GM19324 (cell line): ENCODE measurements around the gene FCGR3B.
"Not testable (repeated sequence)": the region's sequence is repeated elsewhere in the genome, so short reads cannot be mapped to it uniquely, and the experiment has no call there.

Experiments used
- ATAC-seq: cut with Tn5 transposase; IDR thresholded peaks from one replicate; pipeline ENCODE4 v1.9.1; 2021; ENCODE audit warnings: mild to moderate bottlenecking, moderate library complexity; ENCODE audit not compliant: unreplicated experiment, low FRiP score

FCGR3B gene

DNA sequence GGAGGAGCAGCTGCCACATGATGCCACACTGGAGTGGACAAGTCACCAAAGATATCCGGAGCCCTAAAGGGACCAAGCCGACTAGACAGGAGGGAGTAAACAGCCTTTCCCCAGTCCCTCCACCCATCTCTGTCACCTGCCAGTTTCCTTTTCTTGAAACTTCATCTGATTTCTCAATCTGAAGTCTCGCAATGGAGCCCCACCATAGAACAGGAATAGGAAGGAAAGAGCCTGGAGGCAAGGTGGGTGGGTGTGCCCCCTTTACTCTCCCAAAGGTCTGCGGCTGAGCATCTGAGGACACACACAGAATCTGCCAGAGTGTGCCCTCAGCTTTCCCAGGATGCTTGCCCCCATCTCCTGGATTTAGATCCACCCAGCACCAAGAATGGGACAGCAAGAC is at the start of gene FCGR3B:
Gene FCGR3B (minus strand): TSS at position 101 of the 400 bp plus-strand sequence. CDS start 82 bp downstream, at position 19.
- no peak for ATAC-seq

- ATAC-seq, result no peak
Observed at GRCh38 chr1:161678500-161678899, 47.5 kb upstream of the FCGR3B start.

DNA sequence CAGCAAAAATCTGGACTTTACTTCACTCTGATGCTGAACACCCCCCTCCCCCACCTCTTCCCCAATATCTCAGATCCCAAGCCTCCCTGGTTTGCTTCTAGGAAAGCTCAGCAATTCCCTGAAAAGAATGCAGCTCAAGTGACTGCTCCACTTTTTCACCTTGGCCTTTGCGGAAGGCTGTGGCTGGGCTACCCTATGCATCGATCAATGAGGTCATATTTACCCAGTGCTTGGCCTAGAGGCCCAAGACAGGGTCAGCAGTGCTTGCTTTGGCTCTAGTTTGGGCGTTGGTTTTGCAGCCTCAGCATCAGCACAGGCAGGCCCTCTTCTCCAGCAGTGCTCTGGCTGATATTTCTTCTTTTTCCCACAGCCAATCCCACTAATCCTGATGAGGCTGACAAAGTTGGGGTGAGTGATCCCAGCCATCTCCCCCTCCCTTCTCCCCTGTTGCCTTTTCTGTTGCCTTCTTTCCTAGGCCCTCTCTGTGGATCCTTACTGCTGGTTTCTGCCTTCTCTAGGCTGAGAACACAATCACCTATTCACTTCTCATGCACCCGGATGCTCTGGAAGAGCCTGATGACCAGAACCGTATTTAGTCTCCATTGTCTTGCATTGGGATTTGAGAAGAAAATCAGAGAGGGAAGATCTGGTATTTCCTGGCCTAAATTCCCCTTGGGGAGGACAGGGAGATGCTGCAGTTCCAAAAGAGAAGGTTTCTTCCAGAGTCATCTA is 46.1 kb upstream of the FCGR3B start:
- no peak for ATAC-seq

DNA sequence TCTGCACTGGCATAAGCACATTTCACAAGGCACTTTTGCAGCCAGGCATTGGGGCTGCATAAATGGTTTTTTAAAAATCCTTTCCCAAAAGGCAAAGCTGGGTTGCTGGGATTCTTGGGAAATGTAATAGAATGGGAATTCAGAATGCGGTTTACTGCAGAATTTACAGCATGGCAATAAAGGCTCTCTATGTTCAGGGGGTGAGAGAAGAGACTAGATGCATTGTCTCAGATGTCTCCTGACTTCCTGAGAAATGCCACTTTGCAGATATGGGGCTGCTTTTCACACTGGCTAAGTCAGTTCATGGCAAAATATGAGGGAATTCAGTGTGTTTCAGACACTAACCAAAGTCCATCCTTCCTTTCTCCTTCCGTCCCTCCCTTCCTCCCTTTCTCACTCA is 45.5 kb upstream of the FCGR3B start:
- no peak for ATAC-seq

DNA sequence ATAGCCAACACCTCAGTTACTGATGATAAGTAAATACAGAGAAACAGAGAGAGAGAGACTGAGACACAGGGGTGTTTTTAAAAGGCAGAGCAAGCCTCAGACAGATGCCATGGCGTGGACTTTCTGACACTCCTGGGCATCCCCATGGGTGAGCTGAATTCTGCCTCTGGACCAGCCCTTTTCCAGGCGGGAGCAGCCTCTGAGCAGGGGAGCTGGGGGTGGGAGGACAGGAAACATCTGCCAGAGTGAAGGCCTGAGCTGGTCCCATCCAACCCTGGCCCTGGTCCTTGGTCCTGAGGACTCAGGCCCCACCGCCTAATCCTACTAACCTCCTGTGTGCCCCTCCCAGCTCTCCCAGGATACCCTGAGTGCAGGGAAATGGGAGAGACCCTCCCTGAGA is 43.9 kb upstream of the FCGR3B start:
- not testable (repeated sequence) for ATAC-seq

DNA sequence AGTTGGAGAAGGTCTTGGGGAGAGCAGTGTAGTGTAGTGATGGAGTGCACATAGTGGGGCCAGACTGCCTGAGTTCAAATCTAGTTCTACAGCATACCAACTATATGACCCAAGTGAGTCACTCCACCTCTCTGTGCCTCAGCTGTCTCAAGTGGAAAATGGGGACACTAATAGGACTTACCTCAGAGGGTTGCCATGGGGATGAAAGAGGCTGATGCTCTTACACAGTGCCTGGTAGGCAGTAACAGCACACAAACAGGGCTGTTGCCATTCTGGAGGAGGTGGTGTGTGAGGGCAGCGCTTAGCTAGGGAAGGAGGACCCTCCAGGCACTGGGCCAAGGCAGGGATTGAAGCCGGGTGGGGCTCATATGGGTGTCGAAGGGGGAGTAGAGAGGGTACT is 43.5 kb upstream of the FCGR3B start:
- ATAC-seq, result not testable (repeated sequence)

DNA sequence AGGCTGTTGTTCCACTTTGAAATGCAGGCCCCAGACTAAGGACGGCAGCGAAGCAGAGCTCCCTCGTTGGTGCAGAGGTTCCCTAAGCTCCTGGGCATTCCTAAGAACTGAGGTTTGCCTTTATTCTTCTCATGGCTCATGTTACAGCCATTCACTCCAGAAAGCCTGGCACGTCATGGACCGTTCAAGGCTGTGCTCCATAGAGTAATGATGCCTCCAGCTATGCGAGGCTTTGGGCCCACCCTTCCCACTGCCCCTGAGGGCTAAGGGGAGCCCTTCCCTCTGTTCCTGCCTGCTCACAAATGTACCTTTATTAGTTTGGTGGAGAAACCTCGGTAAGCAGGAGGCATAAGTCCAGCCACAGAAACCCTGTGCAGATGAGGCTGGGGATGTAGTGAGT is 42.5 kb upstream of the FCGR3B start:
- not testable (repeated sequence) for ATAC-seq

- ATAC-seq, result not testable (repeated sequence)
Observed at GRCh38 chr1:161671045-161672020, 40.4 kb upstream of the FCGR3B start.

- not testable (repeated sequence) for ATAC-seq
Observed at GRCh38 chr1:161664689-161665088, 33.7 kb upstream of the FCGR3B start.

GRCh38 chr1:161663569-161663968 is 32.6 kb upstream of the FCGR3B start:
- peak; percentile 16 for ATAC-seq

DNA sequence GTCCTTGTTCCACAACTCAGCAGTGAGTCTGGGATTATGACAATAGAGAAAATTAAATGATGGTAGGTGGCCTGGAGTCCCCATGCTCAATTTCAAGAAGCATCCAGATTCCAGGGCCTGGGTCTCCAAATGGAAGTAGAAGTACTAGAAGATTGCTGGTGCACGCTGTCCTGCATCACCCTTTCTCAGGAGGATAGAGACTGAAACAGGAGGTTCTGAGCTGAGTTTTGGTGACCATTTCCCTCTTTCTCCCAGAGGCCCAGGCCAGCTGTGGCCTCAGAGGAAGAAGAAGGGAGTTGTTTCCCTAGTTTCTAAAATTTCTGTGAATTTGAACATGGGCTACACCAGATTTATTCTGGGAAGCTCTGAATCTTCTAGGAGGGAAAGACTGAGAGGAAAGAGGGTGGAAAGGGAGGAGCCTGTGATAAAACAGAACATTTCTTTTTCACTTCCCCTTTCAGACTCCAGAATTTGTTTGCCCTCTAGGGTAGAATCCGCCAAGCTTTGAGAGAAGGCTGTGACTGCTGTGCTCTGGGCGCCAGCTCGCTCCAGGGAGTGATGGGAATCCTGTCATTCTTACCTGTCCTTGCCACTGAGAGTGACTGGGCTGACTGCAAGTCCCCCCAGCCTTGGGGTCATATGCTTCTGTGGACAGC is 31.8 kb upstream of the FCGR3B start, which contains the start of gene FCGR2B:
Gene FCGR2B (plus strand): TSS at position 460 of the 656 bp plus-strand sequence. CDS start 99 bp downstream, at position 559.
- peak; percentile 77 for ATAC-seq

DNA sequence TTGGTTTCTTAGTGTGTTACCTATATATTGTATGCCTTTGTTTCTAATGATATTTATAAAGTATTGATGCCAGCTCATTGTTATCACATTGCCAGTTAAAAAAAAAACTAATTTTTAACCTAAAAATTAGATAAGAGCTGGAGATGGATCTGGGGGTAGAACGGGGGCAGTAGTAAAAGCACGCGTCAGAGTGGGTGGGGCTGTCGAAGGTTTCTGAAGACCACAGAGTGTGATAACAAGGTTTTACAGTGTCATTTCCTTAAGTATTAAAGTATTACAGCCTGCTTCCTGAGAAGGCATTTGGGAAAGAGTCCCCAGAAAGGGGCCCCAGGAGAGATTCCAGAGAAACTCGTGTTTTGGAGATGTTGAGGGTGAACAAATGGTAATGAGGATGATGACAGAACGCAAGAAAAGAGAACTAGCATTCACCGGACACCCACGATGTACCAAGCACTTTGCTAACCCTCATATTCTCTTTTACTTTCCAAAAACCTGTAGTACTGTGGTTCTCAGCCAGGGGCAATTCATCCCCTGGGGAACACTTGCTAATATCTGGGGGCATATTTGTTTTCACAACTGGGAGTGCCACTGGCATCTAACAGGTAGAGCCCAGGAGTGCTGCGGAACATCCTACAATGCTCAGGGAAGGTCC is 30.8 kb upstream of the FCGR3B start:
- ATAC-seq, result not testable (repeated sequence)

DNA sequence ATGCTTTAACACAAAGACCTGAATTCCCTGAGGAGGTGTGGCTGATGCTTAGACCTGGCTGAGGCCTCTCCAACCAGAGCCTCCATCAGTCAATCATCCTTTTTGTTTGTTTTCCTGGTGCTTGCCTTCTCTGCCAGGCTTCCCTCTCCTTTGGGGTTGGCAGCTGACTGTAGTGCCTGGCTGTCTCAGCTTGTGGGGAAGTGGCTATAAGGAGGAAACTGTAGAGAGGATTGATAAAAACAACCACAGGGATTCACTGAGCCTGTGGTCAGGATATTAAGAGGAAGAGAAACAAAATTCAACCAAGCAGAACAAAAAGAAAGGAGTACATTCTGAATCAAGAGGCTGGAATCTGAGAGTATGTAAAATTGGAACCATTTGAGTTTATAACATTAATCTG is 27.5 kb upstream of the FCGR3B start:
- ATAC-seq, result not testable (repeated sequence)

DNA sequence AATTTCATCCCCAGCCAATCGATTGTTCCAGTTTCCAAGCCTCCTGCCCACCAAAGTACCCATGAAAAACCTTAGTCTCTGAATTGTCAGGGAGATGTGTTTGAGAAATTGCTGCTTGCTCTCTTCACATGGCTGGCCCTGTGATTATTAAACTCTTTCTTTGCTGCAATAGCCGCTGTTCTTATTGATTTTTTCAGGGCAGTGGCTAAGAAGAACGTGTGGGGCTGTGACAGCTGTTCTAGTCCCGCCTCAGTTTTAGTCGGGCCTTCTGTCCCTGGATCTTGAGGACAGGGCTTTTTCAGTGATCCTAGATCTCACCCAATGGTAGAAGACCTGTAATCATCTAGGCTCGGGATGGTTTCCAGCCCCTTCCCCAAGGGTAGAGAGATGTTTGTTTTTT is 23.0 kb upstream of the FCGR3B start:
- not testable (repeated sequence) for ATAC-seq

- not testable (repeated sequence) for ATAC-seq
Observed at GRCh38 chr1:161653541-161653940, 22.6 kb upstream of the FCGR3B start.

DNA sequence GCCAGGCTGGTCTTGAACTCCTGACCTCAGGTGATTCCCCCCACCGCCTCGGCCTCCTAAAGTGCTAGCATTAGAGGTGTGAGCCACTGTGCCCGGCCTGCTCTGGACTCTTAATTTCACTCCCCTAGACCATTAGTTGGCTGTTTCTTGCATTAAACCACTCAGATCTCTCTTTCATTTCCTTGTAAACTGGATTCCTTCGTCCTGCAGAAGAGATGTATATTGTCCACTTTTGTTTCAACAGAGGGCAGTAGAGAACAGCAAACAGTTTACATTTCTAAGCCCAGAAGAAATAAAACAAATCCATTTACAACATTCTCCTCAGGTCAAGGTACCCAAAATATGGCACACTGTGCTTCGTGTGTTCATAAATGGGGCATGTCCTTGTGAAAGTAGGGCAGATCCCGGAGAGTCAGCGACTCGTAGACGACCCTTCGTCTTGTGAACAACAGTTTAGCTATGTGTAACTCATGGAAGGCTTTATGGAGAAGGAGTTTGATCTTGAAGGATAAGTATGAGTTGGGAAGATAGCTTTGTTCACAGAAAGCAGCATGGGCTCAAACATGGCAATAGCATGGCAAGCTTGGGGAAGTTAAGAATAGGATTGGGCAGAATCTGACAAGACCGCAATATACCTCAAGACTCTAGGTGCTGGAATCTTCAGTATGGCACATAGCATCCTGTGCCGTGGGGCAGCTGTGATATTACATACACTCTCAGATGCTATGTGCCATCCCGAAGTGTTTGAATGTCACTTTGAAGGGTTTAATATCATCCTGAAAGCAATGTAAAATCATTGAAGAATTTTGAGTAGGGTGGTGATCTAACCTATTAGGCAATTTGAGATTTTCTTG is 16.8 kb upstream of the FCGR3B start:
- not testable (repeated sequence) for ATAC-seq

GRCh38 chr1:161644855-161645254 is 13.9 kb upstream of the FCGR3B start:
- not testable (repeated sequence) for ATAC-seq

- ATAC-seq, result not testable (repeated sequence)
Observed at GRCh38 chr1:161643481-161644208, 12.7 kb upstream of the FCGR3B start.
